KOPT-K1 (cell line): ENCODE results near the gene MEX3C.

Experiments used
- H3K27ac ChIP-seq: fragments of 200-600 bp; sonication (generic); 2 replicates; pipeline ENCODE4 v1.5.1; 2016; ENCODE audit warnings: antibody characterized with exemption, mild to moderate bottlenecking, low read depth, low read length; ENCODE audit not compliant: poor library complexity, severe bottlenecking
- H3K36me3 ChIP-seq: fragments of 200-600 bp; sonication (generic); 2 replicates; pipeline ENCODE4 v1.5.1; 2017; ENCODE audit warnings: antibody characterized with exemption, mild to moderate bottlenecking, low read length, moderate library complexity; ENCODE audit not compliant: insufficient read depth
- H3K9me3 ChIP-seq: fragments of 200-600 bp; sonication (generic); 2 replicates; pipeline ENCODE4 v1.5.1; 2017; ENCODE audit warnings: antibody characterized with exemption, low read length, mild to moderate bottlenecking; ENCODE audit not compliant: insufficient read depth, poor library complexity, severe bottlenecking

The MEX3C gene

DNA sequence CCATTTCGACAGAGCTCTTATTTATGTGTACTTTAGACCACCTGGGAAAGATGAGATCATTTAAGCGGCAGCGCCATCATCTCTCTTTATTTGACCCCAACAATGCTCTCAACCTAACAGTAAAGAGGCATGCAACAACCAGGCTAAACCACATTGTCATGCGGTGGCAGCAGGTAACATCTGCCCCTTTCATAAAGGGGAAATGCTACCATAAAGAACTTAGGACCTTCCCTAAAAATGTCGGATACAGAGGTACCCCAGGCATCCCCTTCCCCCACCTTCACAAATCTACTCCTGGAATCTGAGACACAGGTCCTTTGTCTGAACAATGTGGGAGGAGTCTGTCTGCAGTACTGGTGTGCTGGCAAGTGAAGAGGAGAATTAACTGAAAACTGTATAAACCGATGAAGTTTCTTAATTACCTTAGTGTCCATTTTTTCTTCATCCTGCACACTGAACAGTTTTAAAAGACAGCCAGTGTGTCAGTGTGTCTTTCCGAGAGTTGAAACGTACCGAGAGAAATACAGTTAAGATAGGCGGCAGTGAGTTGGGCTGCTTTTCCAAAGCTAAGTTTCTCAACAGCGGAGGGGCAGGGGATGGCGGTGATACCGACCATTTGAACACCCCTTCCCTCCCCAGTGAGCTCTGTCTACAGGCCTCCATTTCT, 1.9 kb downstream of the MEX3C start:
- H3K36me3 ChIP-seq = peaks cover 7% of the 10 kb centered on the region
- H3K27ac ChIP-seq = peak overlapping the region; percentile 89

DNA sequence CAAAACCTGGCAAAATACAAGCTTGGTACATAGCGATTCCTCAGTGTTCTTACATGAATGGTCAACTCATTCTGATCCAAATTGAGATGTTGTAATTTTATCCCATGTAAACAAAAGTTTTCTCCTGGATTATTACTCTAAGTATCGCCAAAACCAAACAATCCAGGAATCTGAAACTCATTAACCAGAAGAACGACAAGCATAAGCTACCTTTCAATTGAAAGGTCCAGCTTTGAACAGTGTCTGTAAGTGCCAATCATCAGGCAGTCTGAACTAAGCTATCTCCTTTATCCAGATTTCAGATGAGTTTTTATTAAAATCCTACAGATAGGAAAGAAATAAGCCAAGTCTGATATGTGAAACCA, 2.4 kb downstream of the MEX3C start:
- Histone ChIP-seq H3K9me3 (no peaks in the 10 kb centered on the region), H3K36me3 (peaks cover 7% of the 10 kb centered on the region), H3K27ac (peak overlapping the region; percentile 89)

More for the DNA sequence above, 1.9 kb downstream of the MEX3C start:
- H3K9me3 ChIP-seq = no peaks in the 10 kb centered on the region

DNA sequence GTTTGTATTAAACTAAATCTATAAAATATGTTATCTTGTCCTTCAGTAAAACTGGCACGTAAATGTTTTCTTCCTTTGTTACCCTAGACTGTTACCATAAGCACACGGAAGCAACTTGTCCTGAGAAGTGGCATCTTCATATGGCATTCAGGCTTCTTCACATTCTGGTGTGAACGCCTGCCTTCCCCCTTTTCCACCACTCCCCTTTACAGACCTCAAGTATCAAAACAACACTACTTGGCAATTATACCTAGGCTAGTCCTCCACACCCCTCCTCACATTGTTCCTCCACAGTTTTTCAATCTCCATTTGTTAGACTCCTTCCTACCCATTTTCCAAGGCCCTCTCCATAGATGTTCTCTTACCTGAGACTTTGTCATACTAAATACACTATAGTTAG, 2.9 kb downstream of the MEX3C start:
- peak overlapping the region; percentile 89 for H3K27ac ChIP-seq
- no peaks in the 10 kb centered on the region for H3K9me3 ChIP-seq
- peaks cover 7% of the 10 kb centered on the region for H3K36me3 ChIP-seq

DNA sequence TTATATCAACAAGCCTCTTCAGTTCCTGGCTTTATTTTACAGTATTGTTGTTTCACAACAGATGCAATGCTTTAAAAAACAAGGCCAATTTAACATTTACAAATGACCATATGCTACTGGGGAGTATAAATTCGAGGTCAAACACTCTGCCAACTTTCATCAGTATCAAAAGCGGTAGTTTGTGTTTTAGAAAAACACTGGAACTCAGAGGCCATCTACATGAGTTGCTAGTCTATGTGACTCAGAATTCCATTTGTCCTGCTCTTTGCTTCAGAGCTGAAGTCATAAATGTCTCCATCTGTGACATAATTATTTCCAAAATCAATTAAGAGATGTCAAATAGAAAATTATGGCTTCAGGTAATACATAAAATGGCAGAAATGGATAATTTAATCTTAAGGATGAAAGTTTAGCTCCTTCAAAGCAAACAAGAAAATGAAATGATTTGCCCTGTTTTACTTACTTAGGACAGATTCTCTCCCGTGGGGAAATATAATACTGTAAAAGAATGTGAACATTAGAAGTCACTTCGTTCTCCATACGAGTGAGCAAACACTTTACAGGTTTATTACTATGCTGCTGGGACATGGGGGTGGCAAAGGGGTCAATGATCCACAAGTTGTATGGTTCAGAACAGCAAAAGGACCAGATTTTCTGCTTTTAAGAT, 3.7 kb downstream of the MEX3C start:
- peaks cover 7% of the 10 kb centered on the region for H3K36me3 ChIP-seq
- no peak overlapping the region for H3K27ac ChIP-seq
- H3K9me3 ChIP-seq = no peaks in the 10 kb centered on the region

DNA sequence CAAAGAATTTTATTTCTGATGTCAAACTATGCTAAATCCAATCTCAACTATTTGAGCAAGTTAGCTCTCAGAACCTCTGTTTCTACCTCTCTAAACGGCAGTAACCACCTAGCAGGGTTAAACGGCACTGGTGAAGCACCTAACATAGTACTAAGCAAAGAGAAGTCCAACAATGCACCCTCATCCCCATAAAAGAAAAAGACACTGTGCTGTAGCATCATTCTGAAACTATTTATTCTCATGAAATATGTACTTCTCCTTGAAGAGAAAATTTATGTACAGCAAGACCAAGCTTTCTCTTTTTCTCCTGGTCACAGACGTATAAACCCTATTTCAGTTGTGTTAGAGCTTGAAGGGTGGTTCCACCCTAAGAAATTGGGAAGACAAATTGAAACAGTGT, 4.8 kb downstream of the MEX3C start:
- H3K9me3 ChIP-seq = no peaks in the 10 kb centered on the region
- H3K27ac ChIP-seq = no peak overlapping the region
- peaks cover 7% of the 10 kb centered on the region for H3K36me3 ChIP-seq

DNA sequence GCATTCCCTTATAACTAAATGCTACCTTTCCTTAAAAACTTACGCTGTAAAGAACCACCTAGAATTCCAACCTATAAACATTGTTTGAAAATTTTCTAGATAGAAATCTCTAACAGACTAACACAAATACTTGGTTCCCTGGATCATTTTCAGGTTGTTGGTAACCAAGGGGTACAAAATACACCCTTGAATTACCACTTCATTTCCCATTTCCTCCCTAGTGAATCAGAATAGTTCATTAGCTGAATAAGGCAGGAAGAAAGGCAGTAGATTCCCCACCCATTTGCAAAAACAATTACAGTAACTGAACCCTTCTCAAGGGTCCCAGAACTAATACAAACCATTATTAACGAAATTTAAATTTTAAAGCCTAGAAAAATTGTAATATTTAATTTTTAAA, 5.5 kb downstream of the MEX3C start:
- Histone ChIP-seq H3K27ac (no peak overlapping the region), H3K36me3 (peaks cover 7% of the 10 kb centered on the region), H3K9me3 (no peaks in the 10 kb centered on the region)

DNA sequence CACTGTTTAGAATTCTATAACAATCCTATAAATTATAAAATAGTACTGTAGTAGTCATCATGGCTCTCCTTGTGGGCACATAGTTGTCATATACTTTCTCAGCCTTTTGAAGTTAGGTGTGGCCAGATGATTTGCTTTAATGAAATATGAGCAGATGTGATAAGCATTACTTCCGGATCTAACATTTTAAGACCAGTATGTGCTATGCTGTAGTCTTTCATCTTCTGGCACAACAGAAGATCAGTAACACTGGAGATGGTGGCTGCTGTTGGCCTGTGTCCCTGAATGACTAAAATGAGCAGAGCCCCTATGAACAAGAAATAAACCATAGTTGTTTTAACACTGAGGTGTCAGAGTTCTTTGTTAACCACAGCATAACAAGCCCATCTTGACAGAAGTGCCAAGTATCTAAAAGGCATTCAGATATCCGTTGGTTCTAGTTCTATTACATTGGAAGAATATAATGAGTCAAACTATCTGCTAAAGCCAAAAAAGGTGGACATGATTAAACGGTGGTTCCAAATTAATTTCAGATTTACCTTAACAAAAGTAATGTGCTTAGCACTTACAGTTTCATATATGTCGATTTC, 6.3 kb downstream of the MEX3C start:
- Histone ChIP-seq H3K9me3 (no peaks in the 10 kb centered on the region), H3K27ac (peak overlapping the region; percentile 39), H3K36me3 (peaks cover 12% of the 10 kb centered on the region)

DNA sequence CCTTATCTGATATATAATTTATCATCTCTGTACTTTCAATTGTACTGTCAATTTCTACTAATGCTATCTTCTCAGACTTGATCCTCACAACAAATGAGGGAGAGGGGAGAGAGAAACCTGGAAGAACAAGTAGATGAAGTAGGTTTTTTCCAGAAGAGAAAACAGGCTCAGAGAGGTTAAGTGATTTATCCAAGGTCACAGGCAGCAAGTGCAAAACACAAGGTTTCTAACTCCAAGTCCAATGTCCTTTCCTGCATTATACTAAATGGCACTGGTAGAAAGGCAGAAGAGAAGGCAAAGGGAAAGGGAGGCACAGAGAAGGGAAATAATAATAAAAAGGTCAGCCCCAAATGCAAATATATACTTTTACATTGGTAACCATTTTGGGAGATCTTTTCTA, 7.5 kb downstream of the MEX3C start:
- H3K9me3 ChIP-seq = no peaks in the 10 kb centered on the region
- no peak overlapping the region for H3K27ac ChIP-seq
- peaks cover 24% of the 10 kb centered on the region for H3K36me3 ChIP-seq

DNA sequence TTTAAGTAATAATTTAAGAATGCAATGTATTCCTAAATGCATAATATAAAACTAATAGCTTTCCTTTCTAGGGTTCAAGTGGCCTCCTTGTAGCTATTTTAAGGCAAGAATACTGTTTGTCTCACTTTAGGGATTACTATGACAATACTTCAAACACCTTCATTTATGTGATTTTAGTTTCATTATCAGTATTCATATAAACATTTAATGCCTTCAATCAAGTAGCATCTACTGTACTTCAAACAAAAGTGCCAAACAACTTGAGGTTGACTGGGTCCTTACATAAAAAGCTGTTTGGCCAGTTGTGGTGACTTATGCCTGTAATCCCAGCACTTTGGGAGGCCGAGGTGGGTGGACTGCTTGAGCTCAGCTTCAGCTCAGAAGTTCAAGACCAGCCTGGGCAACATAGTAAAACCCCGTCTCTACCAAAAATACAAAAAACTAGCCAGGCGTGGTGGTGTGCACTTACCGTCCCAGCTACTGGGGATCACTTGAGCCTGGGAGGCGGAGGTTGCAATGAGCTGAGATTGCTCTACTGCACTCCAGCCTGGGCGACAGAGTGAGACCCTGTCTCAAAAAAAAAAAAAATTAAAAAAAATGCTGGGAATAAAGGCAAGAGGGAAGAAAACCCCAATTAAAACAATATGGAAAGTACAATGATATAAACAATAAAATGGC, 9.3 kb downstream of the MEX3C start:
- H3K27ac ChIP-seq = no peak overlapping the region
- H3K36me3 ChIP-seq = peaks cover 33% of the 10 kb centered on the region
- H3K9me3 ChIP-seq = no peaks in the 10 kb centered on the region

DNA sequence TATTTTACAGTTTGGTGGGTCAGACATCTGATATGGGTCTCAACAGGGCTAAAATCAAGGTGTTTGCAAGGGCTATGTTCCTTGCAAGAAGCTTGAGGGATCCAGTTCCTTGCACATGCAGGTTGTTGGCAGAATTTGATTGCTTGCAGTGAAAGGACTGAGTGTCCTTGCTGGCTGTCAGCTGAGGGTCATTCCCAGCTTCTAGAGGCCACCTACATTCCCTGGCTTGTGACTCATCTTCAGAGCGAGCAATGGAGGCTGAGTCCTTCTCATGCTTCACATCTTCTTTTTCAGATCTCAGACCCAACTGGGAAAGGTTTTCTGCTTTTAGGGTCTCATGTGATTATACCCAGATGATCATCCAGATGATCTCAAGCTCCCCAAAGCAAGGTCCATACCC, 12.4 kb downstream of the MEX3C start:
- H3K36me3 ChIP-seq = peaks cover 33% of the 10 kb centered on the region
- no peaks in the 10 kb centered on the region for H3K9me3 ChIP-seq
- H3K27ac ChIP-seq = no peak overlapping the region

DNA sequence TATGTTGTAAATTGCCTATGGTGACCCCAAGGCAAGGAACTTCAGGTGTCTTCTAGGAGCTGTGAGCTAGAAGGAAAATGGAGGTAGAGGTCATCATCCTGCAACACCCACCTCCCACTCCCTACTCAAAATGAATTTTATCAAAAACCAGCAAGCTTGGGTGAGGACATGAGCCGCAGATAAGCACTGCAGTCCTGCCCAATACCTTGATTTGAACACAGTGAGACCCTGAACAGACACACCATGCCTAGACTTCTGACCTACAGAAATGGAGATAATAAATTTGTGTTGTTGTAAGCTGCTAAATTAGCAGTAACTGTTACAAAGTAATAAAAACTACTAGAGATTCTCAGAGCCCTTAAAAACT, 13.4 kb downstream of the MEX3C start:
- peaks cover 33% of the 10 kb centered on the region for H3K36me3 ChIP-seq
- H3K9me3 ChIP-seq = no peaks in the 10 kb centered on the region

DNA sequence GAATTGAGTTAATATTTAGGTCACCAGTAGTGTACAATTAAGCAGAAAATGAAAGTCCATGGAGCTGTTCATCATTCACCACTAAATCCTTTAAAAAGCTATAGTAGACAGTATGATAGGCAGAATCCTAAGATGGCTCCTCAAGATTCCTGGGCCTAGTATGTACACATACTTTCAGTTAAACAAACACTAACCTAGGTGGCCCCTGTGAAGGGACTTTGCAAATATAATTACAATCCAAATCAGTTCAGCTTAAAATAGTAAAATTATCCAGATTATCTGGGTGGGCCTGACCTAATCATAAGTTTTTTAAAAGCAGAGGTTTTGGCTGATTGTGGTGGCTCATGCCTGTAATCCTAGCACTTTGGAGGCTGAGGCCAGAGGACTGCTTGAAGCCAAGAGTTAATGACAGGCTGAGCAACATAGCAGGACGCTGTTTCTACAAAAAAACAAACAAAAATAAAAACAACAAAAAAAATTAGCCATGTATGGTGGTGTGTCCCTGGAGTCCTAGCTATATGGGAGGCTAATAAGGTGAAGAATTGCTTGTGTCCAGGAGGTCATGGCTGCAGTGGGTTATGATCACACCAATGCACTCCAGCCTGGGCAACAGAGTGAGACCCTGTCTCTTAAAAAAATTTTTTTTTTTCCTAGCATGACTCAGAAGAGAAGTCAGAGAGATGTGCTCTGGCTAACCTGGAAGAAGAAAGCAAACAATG, 13.9 kb downstream of the MEX3C start:
- Histone ChIP-seq H3K36me3 (peaks cover 33% of the 10 kb centered on the region), H3K27ac (no peak overlapping the region)

More for the DNA sequence above, 13.4 kb downstream of the MEX3C start:
- H3K27ac ChIP-seq = no peak overlapping the region

DNA sequence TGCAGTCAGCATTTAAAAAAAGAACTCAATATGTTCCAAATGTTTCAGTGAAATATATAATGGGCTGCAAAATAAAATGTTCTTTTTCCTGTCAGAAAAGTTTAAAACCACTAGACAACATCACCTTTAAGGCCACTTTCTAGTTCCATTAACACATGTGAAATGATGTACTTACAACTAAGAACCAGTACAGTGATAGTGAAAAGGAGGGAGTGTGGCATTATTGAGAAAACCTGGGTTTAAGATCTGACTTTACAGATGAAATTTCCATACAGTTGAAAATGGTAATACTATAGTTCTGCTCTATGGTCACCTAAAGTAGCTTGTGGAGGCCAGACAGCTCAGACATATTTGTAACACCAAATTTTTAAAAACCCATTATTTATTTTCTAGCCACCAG, 14.7 kb downstream of the MEX3C start:
- Histone ChIP-seq H3K36me3 (peaks cover 38% of the 10 kb centered on the region), H3K27ac (no peak overlapping the region), H3K9me3 (no peaks in the 10 kb centered on the region)

More for the DNA sequence above, 13.9 kb downstream of the MEX3C start:
- H3K9me3 ChIP-seq = no peaks in the 10 kb centered on the region

DNA sequence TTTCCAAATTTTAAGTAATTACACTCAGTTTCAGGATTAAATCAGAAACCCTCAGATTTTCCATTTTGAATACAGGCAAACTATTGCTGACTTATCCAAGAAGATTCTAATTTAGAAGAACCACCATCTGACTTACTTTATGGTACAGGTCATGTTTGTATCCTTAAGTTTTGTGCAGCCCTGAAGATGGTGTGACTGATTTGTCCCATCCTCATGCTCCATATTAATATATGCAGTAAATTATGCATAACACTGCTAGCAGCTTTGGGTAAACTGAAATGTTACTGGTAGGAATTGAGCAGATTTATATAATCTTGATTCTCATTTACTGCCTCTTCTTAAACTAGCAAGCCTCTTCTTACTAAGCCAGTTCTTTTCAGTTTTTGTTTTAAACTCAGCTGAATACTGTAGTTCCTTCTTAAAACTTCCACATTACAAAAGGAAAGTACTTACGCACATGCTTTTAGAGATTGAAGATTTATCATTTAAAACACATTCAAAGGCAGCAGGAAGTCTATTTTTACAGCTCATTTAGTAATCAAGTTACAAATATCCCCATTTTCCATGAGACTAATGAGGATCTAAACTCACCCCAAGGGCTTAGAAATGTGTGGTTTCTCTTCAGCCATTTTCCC, 25.7 kb downstream of the MEX3C start:
- H3K9me3 ChIP-seq = no peaks in the 10 kb centered on the region
- H3K27ac ChIP-seq = no peak overlapping the region
- peaks cover 34% of the 10 kb centered on the region for H3K36me3 ChIP-seq
